H1 (cell line): ENCODE results near the gene MAP2K1. TPM values are rescaled to one million over a fixed set of nuclear protein-coding genes. Genes with fewer than 3 reads are reported as not detected.

ENCODE experiments used
- CTCF ChIA-PET: fragments of 300-600 bp; sonication (Branson Sonifier 250); formaldehyde crosslinking; loops from one replicate; lab custom pipeline; 2021; ENCODE audit not compliant: partially characterized antibody; lab: Charles Lee
- POLR2A ChIA-PET: fragments of 300-600 bp; sonication (Branson Sonifier 250); formaldehyde crosslinking; loops from one replicate; lab custom pipeline; 2021; ENCODE audit warnings: inconsistent platforms; ENCODE audit not compliant: partially characterized antibody; lab: Charles Lee
- DNase-seq, 2 experiments: peaks; one replicate each; pipeline versions ENCODE4 v3.0.0 to v3.0.0-alpha.2; 2010 to 2022; ENCODE audit warnings: low spot score in 2 of 2, low read depth in 1 of 2, mixed read lengths in 1 of 2
- FAIRE-seq: peaks from 2 replicates; lab custom pipeline; 2011; peaks lifted over from hg19 to GRCh38; lab: Jason Lieb, UNC
- H2AFZ ChIP-seq: 2 replicates; pipeline ENCODE4 v1.8.1; 2012; ENCODE audit warnings: low read length, inconsistent platforms
- H2AK5ac ChIP-seq: 2 replicates; pipeline ENCODE4 v1.6.1; 2013; ENCODE audit warnings: low read depth, low read length
- H2BK120ac ChIP-seq: replicated peaks from 2 replicates; pipeline ENCODE3; 2013; ENCODE audit warnings: low read depth, low read length, inconsistent platforms
- H2BK12ac ChIP-seq: 2 replicates; pipeline ENCODE4 v1.6.1; 2013; ENCODE audit warnings: low read depth, low read length
- H2BK15ac ChIP-seq: 2 replicates; pipeline ENCODE4 v1.6.1; 2013; ENCODE audit warnings: low read length
- H2BK20ac ChIP-seq: 2 replicates; pipeline ENCODE4 v1.6.1; 2013; ENCODE audit warnings: low read length
- H2BK5ac ChIP-seq: 2 replicates; pipeline ENCODE4 v1.6.1; 2013; ENCODE audit warnings: low read depth, low read length
- H3K14ac ChIP-seq: 2 replicates; pipeline ENCODE4 v1.6.1; 2013; ENCODE audit warnings: inconsistent platforms; ENCODE audit not compliant: insufficient read length
- H3K18ac ChIP-seq: 2 replicates; pipeline ENCODE4 v1.6.1; 2013; ENCODE audit warnings: low read length; ENCODE audit errors: extremely low read depth
- H3K23ac ChIP-seq: 2 replicates; pipeline ENCODE4 v1.6.1; 2013; ENCODE audit warnings: inconsistent platforms; ENCODE audit not compliant: insufficient read length
- H3K23me2 ChIP-seq: 2 replicates; pipeline ENCODE4 v1.6.1; 2013; ENCODE audit warnings: low read depth, low read length
- H3K27ac ChIP-seq: 2 replicates; pipeline ENCODE4 v1.6.1; 2011; ENCODE audit warnings: low read depth, low read length, inconsistent platforms
- H3K27me3 ChIP-seq, 4 experiments: replicated peaks in 1 of 4; 1 replicate in 1 of 4; 2 replicates in 3 of 4; pipeline versions ENCODE4 v1.6.1 to v1.8.1; 2011 to 2013; ENCODE audit warnings: low read length in 3 of 4, mild to moderate bottlenecking in 3 of 4, inconsistent platforms in 2 of 4, mixed read lengths in 2 of 4, moderate library complexity in 1 of 4; ENCODE audit not compliant: control insufficient read depth in 3 of 4, insufficient read depth in 3 of 4; ENCODE audit errors: extremely low read depth in 1 of 4
- H3K36me3 ChIP-seq, 4 experiments: 2 replicates each; pipeline versions ENCODE4 v1.6.1 to v1.8.1; 2011 to 2013; ENCODE audit warnings: mild to moderate bottlenecking in 4 of 4, low read length in 3 of 4, moderate library complexity in 2 of 4, control low read depth in 1 of 4, inconsistent platforms in 1 of 4; ENCODE audit not compliant: insufficient read depth in 4 of 4, control insufficient read depth in 2 of 4
- H3K4ac ChIP-seq: replicated peaks from 2 replicates; pipeline ENCODE3; 2013; ENCODE audit warnings: low read length, low read depth, mixed read lengths, inconsistent platforms; ENCODE audit not compliant: insufficient read length
- H3K4me1 ChIP-seq, 4 experiments: replicated peaks in 1 of 4; 1 replicate in 1 of 4; 2 replicates in 3 of 4; pipeline versions ENCODE4 v1.6.1 to v1.8.1; 2011 to 2013; ENCODE audit warnings: low read length in 3 of 4, inconsistent platforms in 2 of 4, mixed read lengths in 1 of 4; ENCODE audit not compliant: insufficient read depth in 4 of 4, control insufficient read depth in 3 of 4
- H3K4me2 ChIP-seq, 2 experiments: 2 replicates each; pipeline versions ENCODE4 v1.6.1 to v1.8.1; 2011 to 2013; ENCODE audit warnings: low read depth in 2 of 2, low read length in 2 of 2, control low read depth in 1 of 2, inconsistent platforms in 1 of 2, mild to moderate bottlenecking in 1 of 2; ENCODE audit not compliant: insufficient read depth in 1 of 2
- H3K4me3 ChIP-seq, 4 experiments: fragments of 200-600, 300-600 bp in 1 of 4; sonication (generic), shearing (Covaris generic), sonication (Bioruptor Twin) in 1 of 4; 2 replicates each; pipeline versions ENCODE4 v1.5.1 to v1.8.1; 2011 to 2016; ENCODE audit warnings: low read length in 4 of 4, low read depth in 3 of 4, control low read depth in 2 of 4, inconsistent platforms in 2 of 4, mild to moderate bottlenecking in 2 of 4, mixed read lengths in 1 of 4, moderate library complexity in 1 of 4; ENCODE audit not compliant: insufficient read depth in 2 of 4; ENCODE audit errors: extremely low read depth in 1 of 4
- H3K56ac ChIP-seq: replicated peaks from 2 replicates; pipeline ENCODE3; 2013; ENCODE audit warnings: low read depth, mild to moderate bottlenecking, mixed read lengths, low read length, inconsistent platforms; ENCODE audit not compliant: insufficient read length
- H3K79me1 ChIP-seq: 2 replicates; pipeline ENCODE4 v1.6.1; 2013; ENCODE audit warnings: low read depth, low read length, control low read depth
- H3K79me2 ChIP-seq, 2 experiments: 2 replicates each; pipeline versions ENCODE4 v1.6.1 to v1.8.1; 2012 to 2013; ENCODE audit warnings: low read length in 2 of 2, mild to moderate bottlenecking in 2 of 2, inconsistent platforms in 1 of 2; ENCODE audit not compliant: insufficient read depth in 2 of 2, control insufficient read depth in 1 of 2
- H3K9ac ChIP-seq, 4 experiments: replicated peaks in 1 of 4; 1 replicate in 1 of 4; 2 replicates in 3 of 4; pipeline versions ENCODE4 v1.6.1 to v1.8.1; 2011 to 2013; ENCODE audit warnings: low read depth in 3 of 4, low read length in 3 of 4, control low read depth in 2 of 4, mild to moderate bottlenecking in 2 of 4, moderate library complexity in 2 of 4, inconsistent platforms in 1 of 4; ENCODE audit errors: extremely low read depth in 1 of 4
- H3K9me3 ChIP-seq, 2 experiments: 2 replicates each; pipeline versions ENCODE4 v1.6.1 to v1.8.1; 2012 to 2013; ENCODE audit warnings: mild to moderate bottlenecking in 2 of 2, moderate library complexity in 2 of 2, control low read depth in 1 of 2, inconsistent platforms in 1 of 2, low read depth in 1 of 2, low read length in 1 of 2, mixed read lengths in 1 of 2; ENCODE audit not compliant: insufficient read depth in 2 of 2
- H4K20me1 ChIP-seq, 2 experiments: replicated peaks in 1 of 2; 2 replicates each; pipeline versions ENCODE3 to v1.8.1; 2011 to 2013; ENCODE audit warnings: inconsistent platforms in 2 of 2, low read length in 2 of 2, mild to moderate bottlenecking in 1 of 2; ENCODE audit not compliant: insufficient read depth in 2 of 2, control insufficient read depth in 1 of 2
- H4K5ac ChIP-seq: 2 replicates; pipeline ENCODE4 v1.6.1; 2013; ENCODE audit warnings: low read length, low read depth, mixed read lengths, inconsistent platforms; ENCODE audit not compliant: insufficient read length
- H4K8ac ChIP-seq: 2 replicates; pipeline ENCODE4 v1.8.0; 2013; ENCODE audit warnings: mild to moderate bottlenecking, moderate library complexity, low read length, inconsistent platforms; ENCODE audit not compliant: insufficient read depth; ENCODE audit errors: extremely low read depth
- H4K91ac ChIP-seq: replicated peaks from 2 replicates; pipeline ENCODE3; 2013; ENCODE audit warnings: low read length, mixed read lengths, inconsistent platforms; ENCODE audit not compliant: insufficient read length
- ATF2 ChIP-seq: IDR thresholded peaks from 2 replicates; pipeline ENCODE4 v1.6.1; 2012; ENCODE audit warnings: low read length, inconsistent platforms
- BRCA1 ChIP-seq: IDR thresholded peaks from 2 replicates; pipeline ENCODE4 v1.6.1; 2012; ENCODE audit warnings: low read depth, low read length, improper control_type of control experiment
- CREB1 ChIP-seq: IDR thresholded peaks from 2 replicates; pipeline ENCODE4 v1.6.1; 2012; ENCODE audit warnings: inconsistent platforms
- EGR1 ChIP-seq: IDR thresholded peaks from 2 replicates; pipeline ENCODE4 v1.6.1; 2011; ENCODE audit warnings: low read depth, low read length, borderline replicate concordance
- EZH2 ChIP-seq: fragments of 200-600 bp; sonication (generic); IDR thresholded peaks from 2 replicates; pipeline ENCODE4 v1.7.1; 2012; ENCODE audit warnings: low read depth, mild to moderate bottlenecking, moderate library complexity, low read length, inconsistent platforms; ENCODE audit not compliant: severe bottlenecking
- MAX ChIP-seq: IDR thresholded peaks from 2 replicates; pipeline ENCODE4 v1.6.1; 2012; ENCODE audit warnings: inconsistent platforms
- POU5F1 ChIP-seq: IDR thresholded peaks from 2 replicates; pipeline ENCODE4 v1.6.1; 2011; ENCODE audit warnings: low read depth, mild to moderate bottlenecking, low read length, moderate library complexity
- RBBP5 ChIP-seq: IDR thresholded peaks from 2 replicates; pipeline ENCODE4 v1.7.1; 2012; ENCODE audit warnings: low read depth, mild to moderate bottlenecking, inconsistent platforms, low read length, moderate library complexity, borderline replicate concordance
- RFX5 ChIP-seq: IDR thresholded peaks from 2 replicates; pipeline ENCODE4 v1.6.1; 2011; ENCODE audit warnings: low read depth, low read length, improper control_type of control experiment, borderline replicate concordance
- RXRA ChIP-seq: IDR thresholded peaks from 2 replicates; pipeline ENCODE4 v1.6.1; 2011; ENCODE audit warnings: low read depth, mild to moderate bottlenecking, low read length, moderate library complexity; ENCODE audit not compliant: insufficient read depth
- SP1 ChIP-seq: IDR thresholded peaks from 2 replicates; pipeline ENCODE4 v1.6.1; 2011; ENCODE audit warnings: low read depth, low read length
- SP2 ChIP-seq: IDR thresholded peaks from 2 replicates; pipeline ENCODE4 v1.6.1; 2012; ENCODE audit warnings: mild to moderate bottlenecking, low read length, inconsistent platforms
- TCF12 ChIP-seq: IDR thresholded peaks from 2 replicates; pipeline ENCODE4 v1.6.1; 2011; ENCODE audit warnings: low read depth, mild to moderate bottlenecking, low read length
- WGBS, 2 experiments: shearing (Covaris generic) in 1 of 2; methylation state at CpG; one replicate each; pipeline versions ENCODE4 v1.1.6 to v1.1.7; 2013 to 2015; ENCODE audit warnings: low lambda C conversion rate in 2 of 2, mixed read lengths in 2 of 2, inconsistent platforms in 1 of 2, low coverage in 1 of 2, missing lambda C conversion rate in 1 of 2; ENCODE audit not compliant: insufficient replicate concordance in 2 of 2, insufficient coverage in 1 of 2, insufficient read length in 1 of 2; ENCODE audit errors: extremely low coverage in 1 of 2, missing lambda C conversion rate in 1 of 2; 5-methylcytosine and 5-hydroxymethylcytosine counted together
- polyA plus RNA-seq, 7 experiments: library from polyadenylated mRNA; depleted of rRNA in 3 of 7; stranded (reverse) in 5 of 7; unstranded in 2 of 7; fragments of >200 nt in 5 of 7; fragments of 200-250 nt in 2 of 7; gene quantifications; 1 replicate in 5 of 7; 2 replicates in 1 of 7; 4 replicates in 1 of 7; pipeline versions ENCODE4 v1.2.1 to v1.2.3, GENCODE V29; 2011 to 2013; ENCODE audit warnings: missing spikeins in 2 of 7, mixed read lengths in 2 of 7
- total RNA-seq: library from RNA; stranded (reverse); fragmentation: NEBNext Ultra II Directional; extraction: Animal tissue kit (Norgen Biotek cat#: 25700); gene quantifications from 2 replicates; pipeline ENCODE4 v1.2.1, GENCODE V29; 2021

The MAP2K1 gene
- total and polyA plus RNA-seq, 2 of the 8 experiments (the other 6 are each of a cell fraction or from before 2014, with no cell fraction given) = 54.7 to 78.2 TPM

- no peak overlapping the region for H3K23ac ChIP-seq
- H3K36me3 ChIP-seq = peaks cover 0 to 3% (median 0%) of the 10 kb centered on the region in 4 experiments; a peak in 2 of 8 replicates
- peak overlapping the region; percentile 69 to 95 for H3K4me2 ChIP-seq
- no peaks in the 10 kb centered on the region for H3K9me3 ChIP-seq
- peak overlapping the region; percentile 48 to 96 (median 88) for H3K4me3 ChIP-seq
- H3K18ac ChIP-seq = no peak overlapping the region
- peak overlapping the region; percentile 10 to 68 (median 58) for H3K9ac ChIP-seq
- DNase-seq (no peak), FAIRE-seq (no peak)
- no peak overlapping the region for H2BK12ac ChIP-seq
- H4K91ac ChIP-seq = no peak overlapping the region
- no peak overlapping the region for H4K8ac ChIP-seq
- no peak overlapping the region for H3K27ac ChIP-seq
- peaks cover 7 to 8% of the 10 kb centered on the region in 2 experiments for H4K20me1 ChIP-seq
- WGBS, 2 experiments = 55% methylated on average over 3 of the region's 3 CpGs; no CpG with 5 or more reads in 1 of the 2 experiments
- H3K4me1 ChIP-seq = peaks cover 0 to 3% (median 0%) of the 10 kb centered on the region in 4 experiments; a peak in 2 of 7 replicates
- H2BK15ac ChIP-seq = no peak overlapping the region
- H3K79me1 ChIP-seq = peaks cover 14% of the 10 kb centered on the region
- no peak overlapping the region for H2BK120ac ChIP-seq
- H2AFZ ChIP-seq = no peak overlapping the region
- no peak overlapping the region for H2AK5ac ChIP-seq
- peaks cover 3% of the 10 kb centered on the region for H3K23me2 ChIP-seq
- CTCF ChIA-PET = interaction anchor here (0.8 to 4.6 kb wide), 13 partner anchors 9 to 113 kb away, joined by 3 to 47 read pairs (median 3); partner anchors contain the start of gene SNAPC5
- no peak overlapping the region for H2BK20ac ChIP-seq
- H4K5ac ChIP-seq = no peak overlapping the region
- no peak overlapping the region for H2BK5ac ChIP-seq
- POLR2A ChIA-PET = interaction anchor here (1.7 to 5.5 kb wide), 4 partner anchors 16 to 117 kb away, joined by 3 to 58 read pairs (median 13); partner anchors contain the start of genes RPL4, SNAPC5, TIPIN and ZWILCH
- no peak overlapping the region for H3K14ac ChIP-seq
- peaks cover 25 to 55% of the 10 kb centered on the region in 2 experiments for H3K79me2 ChIP-seq
- H3K56ac ChIP-seq = no peak overlapping the region
- H3K27me3 ChIP-seq = no peaks in the 10 kb centered on the region
- H3K4ac ChIP-seq = no peak overlapping the region
- no peak for TF ChIP-seq SP2
- TF ChIP-seq TCF12 = no peak
- TF ChIP-seq RFX5 = no peak
- no peak for TF ChIP-seq SP1
- TF ChIP-seq POU5F1 = no peak
- no peak for TF ChIP-seq RBBP5
- no peak for TF ChIP-seq MAX
- TF ChIP-seq EGR1 = no peak
- TF ChIP-seq EZH2 = no peak
- no peak for TF ChIP-seq BRCA1
- TF ChIP-seq RXRA = no peak
- no peak for TF ChIP-seq CREB1
- TF ChIP-seq ATF2 = no peak
Observed at GRCh38 chr15:66388043-66388363, 1.3 kb downstream of the MAP2K1 start.
